NCI-H2227 (cell line): ENCODE measurements around the gene ST3GAL6.
"Not testable (repeated sequence)": the region's sequence is repeated elsewhere in the genome, so short reads cannot be mapped to it uniquely, and the experiment has no call there.

ENCODE experiments used
- DNase-seq: peaks from one replicate; lab custom pipeline; 2025; ENCODE audit not compliant: unreplicated experiment; lab: John Stamatoyannopoulos, UW

The ST3GAL6 gene

DNA sequence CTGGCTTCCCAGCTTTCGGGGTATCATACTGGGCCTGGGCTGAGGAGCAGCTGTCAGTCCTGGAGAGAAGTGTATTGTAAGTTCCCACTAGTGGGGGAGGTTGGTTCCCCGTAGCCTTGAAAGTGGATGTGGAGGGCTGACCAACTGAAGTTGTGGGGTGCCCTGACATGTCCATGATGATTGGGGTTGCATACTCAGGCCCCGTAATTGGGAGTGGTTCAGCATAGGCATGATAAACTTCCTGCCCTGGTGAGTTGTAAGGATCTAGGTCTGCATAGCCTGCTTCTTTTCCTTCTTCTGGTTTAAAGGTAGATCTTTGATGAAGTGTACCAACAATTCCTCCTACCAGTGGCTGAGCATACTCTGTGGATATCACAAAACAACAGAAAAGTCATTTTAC lies 36.3 kb downstream of the ST3GAL6 start:
- no peak for DNase-seq

GRCh38 chr3:98800401-98800800 lies 37.3 kb downstream of the ST3GAL6 start:
- DNase-seq, result no peak

DNA sequence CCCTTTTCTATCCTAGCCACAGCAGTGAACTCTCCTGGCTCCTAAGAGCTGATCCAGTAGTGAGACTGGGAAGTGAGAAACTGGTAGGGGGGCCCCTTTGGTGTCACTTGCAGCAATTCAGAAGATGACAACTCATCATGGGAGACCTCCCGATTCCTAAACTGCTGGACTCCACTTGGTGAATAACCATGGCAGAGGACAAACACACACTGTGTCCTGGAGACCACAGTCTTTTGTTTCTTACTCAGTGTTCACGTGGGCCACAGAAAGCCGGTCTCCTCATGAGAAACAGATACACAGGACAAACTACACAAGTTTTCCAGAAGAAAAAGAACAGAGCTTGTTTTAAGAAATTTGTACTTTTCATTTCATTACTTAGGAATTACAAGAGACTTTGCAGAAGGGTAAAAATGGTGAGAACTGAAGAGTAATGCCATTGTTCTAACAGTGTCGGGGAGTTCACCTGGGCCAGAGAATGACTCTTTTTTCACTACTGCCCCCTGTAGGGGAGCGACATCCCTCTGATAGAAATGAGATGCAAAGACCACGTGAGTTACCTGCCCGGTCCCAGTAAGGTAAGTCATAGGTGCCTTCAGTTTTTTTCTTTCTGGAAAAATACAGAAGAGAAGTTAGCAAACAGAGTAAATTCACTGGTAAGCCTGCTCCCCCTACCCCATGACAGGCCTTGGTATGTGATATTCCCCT lies 38.1 kb downstream of the ST3GAL6 start:
- no peak for DNase-seq

DNA sequence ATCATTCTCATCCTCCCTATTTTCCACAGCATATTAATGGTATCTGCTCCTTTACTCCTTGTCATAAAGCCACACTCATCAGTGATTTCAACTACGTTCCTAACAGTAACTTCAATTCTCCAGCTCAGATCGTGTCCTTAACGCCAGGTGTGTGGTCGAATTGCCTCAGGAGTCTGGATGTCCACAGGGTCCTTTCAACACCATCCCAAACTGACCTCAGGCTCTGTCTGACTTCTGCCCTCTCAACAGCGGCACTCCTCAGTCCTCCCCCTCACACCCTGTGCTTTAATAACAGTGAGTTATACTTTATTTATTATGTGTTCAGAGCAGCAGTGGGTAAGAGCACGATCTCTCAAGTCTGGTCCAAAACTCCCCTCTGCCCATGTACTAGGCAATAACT lies 42.4 kb downstream of the ST3GAL6 start:
- DNase-seq, result no peak

GRCh38 chr3:98806521-98806920 lies 43.4 kb downstream of the ST3GAL6 start:
- no peak for DNase-seq

DNA sequence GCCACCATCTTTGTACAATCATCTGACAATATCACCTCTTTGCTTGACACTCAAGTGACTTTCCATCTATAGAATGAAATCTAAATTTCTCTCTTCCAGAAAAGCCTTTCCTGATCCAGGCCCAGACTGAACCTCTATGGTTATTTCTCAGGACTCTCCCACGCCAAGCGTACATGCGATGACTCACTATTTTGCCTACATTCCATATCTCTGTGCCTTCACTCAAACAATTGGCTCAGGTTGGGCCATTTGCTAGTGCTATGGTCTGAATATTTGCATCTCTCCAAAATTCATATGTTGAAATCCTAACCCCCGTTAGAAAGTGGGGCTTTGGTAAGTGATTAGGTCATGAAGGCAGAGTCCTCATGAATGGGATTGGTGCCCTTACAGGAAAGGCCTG lies 43.9 kb downstream of the ST3GAL6 start:
- DNase-seq, result no peak

DNA sequence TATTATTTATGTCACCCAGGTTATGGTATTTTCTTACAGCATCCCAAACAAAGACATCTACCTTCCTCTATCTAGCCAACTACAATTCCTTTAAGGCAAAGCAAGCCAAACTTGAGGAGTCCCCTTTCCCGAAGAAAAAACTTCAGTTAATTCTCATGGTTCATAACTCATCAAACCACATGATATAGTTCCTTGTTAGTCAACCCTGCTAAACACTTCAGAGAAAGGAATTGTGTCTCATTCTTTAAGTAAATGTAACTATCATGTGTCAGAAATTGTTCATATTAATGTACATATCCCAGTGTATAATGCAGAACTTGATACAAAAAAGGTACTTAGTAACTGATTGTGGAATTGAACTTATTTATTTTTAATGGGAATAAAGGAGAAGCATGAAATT lies 44.4 kb downstream of the ST3GAL6 start:
- no peak for DNase-seq

DNA sequence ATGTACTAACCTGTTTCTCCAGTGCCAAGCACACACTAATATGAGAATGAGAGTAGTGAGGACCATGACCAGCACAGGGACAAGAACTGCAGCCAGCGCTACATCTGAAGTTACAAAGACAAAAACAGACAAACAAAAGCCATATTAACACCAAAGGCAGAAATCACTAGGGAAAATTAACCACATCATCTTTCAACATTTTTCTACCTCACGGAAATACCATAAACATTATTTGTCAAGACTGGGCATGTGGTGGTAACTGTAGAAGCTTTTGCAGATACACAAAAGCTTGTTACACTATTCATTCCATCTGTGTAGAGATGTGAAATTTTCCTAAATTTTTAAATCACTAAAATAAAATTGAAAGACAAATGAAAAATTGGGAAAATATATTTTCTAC lies 44.9 kb downstream of the ST3GAL6 start:
- DNase-seq, result no peak

- no peak for DNase-seq
These were observed 46.4 kb downstream of the ST3GAL6 start for GRCh38 chr3:98809557-98809956.

- no peak for DNase-seq
These were observed 47.9 kb downstream of the ST3GAL6 start for GRCh38 chr3:98811048-98811447.

DNA sequence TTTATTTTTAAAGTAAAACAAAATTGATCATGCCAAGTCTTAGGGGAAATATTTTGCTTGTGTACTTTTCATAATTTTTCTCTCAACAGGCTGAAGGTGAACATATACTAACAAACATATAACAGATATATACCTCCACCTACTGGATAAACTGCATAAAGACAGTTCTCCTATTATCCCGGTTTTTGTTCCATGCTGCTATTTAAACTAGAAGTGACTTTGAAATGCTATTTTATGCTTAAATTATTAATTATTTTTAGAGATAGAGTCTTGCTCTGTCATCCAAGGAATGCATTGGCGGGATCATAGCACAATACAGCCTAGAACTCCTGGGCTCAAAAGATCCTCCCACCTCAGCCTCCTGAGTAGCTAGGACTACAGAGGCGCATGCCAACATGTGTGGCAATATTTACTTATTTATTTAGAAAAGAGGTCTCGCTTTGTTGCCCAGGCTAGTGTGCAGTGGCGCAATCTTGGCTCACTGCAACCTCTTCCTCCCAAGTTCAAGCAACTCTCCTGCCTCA lies 49.8 kb downstream of the ST3GAL6 start:
- DNase-seq, result peak; percentile 2

DNA sequence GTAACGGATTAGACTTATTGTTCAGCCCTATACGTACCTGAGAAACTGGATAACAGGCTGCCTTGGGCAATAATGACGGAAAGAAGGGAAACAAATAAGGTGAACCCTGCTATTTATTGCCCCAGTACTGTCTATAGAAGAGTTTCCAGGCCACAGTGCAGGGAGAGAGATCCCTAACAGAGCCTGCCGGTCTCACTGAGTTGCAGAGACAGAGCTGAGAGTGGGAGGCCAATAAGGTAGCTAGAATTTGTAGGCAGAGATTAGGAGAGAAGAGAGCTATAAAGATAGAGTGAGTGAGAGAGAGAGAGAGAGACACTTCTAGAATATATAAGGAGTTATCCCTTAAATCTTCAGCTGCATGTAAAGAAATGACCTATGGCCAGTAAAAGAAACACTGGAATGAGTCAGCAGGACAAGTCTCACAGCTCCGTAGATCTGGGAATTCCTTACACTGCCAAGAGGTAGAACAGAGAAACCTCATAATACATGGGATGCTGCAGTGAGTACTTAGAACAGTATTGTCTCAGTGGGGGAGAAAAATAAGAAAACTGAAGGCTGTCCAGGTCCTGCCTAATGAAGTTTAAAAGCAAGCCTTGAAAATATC lies 51.8 kb downstream of the ST3GAL6 start:
- DNase-seq, result no peak

DNA sequence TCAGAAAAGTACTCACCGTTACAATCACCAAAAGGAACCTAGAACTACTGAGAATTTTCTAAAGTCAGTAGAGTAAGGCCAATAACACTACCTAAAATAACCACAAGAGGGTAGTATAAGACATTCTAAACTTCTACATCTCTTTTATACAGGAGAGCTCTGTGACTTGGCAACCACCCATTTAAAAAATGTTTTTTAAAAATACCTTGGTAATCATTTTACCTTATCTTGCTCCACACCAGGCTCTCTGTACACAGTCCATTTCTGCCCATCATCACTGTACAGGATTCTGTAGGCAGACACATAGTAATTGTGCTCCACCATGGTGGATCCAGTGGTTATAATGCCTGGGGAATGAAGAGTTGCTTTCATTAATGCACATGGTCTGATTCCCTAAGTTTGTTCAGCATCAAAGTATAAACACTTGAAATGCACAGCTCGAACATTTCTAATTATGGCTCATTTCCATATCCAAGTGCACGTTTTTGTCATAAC lies 54.5 kb downstream of the ST3GAL6 start:
- DNase-seq, result peak; percentile 37

- DNase-seq, result no peak
These were observed 57.9 kb downstream of the ST3GAL6 start for GRCh38 chr3:98821063-98821462.

DNA sequence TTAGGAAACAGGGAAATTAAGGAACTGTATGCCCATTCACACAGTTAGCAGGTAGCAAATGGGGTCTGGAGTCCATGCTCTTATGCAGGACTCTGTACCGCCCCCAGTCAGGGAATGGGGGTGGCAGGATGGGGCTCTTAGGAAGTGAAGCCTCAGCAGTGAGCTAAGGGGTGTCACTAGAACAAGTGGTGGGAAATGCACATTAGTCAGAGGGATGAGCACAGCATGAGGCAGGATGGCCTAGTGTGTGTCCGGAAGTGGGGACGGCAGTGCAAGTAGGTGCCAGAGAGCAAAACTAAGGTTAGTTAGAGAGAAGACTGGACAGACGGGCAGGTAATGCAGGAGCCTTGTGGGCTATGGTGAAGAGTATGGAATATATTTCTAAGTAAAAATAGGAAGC lies 60.7 kb downstream of the ST3GAL6 start:
- DNase-seq, result no peak

- no peak for DNase-seq
These were observed 61.1 kb downstream of the ST3GAL6 start for GRCh38 chr3:98824256-98824655.

GRCh38 chr3:98826126-98826525 lies 63.0 kb downstream of the ST3GAL6 start:
- no peak for DNase-seq

- DNase-seq, result no peak
These were observed 64.2 kb downstream of the ST3GAL6 start for GRCh38 chr3:98827221-98827920.

DNA sequence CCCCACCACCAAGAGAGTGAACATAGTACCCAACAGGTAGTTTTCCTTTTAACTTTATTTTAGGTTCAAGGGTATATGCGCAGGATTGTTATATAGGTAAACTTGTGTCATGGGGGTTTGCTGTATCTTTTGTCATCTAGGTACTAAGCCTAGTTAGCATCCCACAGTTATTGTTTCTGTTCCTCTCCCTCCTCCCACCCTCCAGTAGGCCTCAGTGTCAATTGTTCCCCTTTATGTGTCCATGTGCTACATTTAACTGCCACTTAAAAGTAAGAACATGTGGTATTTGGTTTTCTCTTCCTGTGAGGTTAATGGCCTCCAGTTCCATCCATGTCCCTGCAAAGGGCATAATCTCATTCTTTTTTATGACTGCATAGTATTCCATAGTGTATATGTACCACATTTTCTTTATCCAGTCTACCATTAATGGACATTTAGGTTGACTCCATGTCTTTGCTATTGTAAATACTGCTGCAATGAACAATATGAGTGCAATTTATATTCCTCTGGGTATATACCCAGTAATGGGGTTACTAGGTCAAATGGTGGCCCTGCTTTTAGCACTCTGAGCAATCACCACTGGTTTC lies 66.2 kb downstream of the ST3GAL6 start:
- DNase-seq, result no peak

- not testable (repeated sequence) for DNase-seq
These were observed 67.9 kb downstream of the ST3GAL6 start for GRCh38 chr3:98831060-98831459.

GRCh38 chr3:98839846-98840245 lies 76.7 kb downstream of the ST3GAL6 start:
- DNase-seq, result no peak
